Testis (tissue), 2 donors: ENCODE data around the gene RIMS3.

ENCODE experiments used
- CTCF ChIP-seq, 3 experiments: fragments of 450-650 bp in 2 of 3; fragments of 200-600 bp in 1 of 3; sonication (generic) in 1 of 3; IDR thresholded peaks; one replicate each; pipeline ENCODE4 v1.5.1; 2016 to 2019; ENCODE audit warnings: antibody characterized with exemption in 3 of 3, mild to moderate bottlenecking in 2 of 3, moderate library complexity in 1 of 3
- POLR2A ChIP-seq: fragments of 450-650 bp; IDR thresholded peaks from one replicate; pipeline ENCODE4 v1.6.1; 2017; ENCODE audit warnings: antibody characterized with exemption, mild to moderate bottlenecking, moderate library complexity

GRCh38 chr1:40697436-40697835 lies 32.0 kb upstream of the RIMS3 start:
- TF ChIP-seq CTCF (IDR thresholded peaks at IDR 0.05) (no peak), POLR2A (no peak)
